Testis (tissue), 3 donors: ENCODE measurements around the gene SLC30A5. TPM values are rescaled to one million over a fixed set of nuclear protein-coding genes. Genes with fewer than 3 reads are reported as not detected.

Source experiments
- DNase-seq: peaks from one replicate; pipeline ENCODE4 v3.0.0-alpha.2; 2019
- H3K27ac ChIP-seq, 2 donors: fragments of 200-600 bp; sonication (generic); one replicate each; pipeline ENCODE4 v1.5.1; 2019
- H3K27me3 ChIP-seq: fragments of 200-600 bp; sonication (generic); one replicate; pipeline ENCODE4 v1.5.1; 2019
- H3K36me3 ChIP-seq: fragments of 200-600 bp; sonication (generic); one replicate; pipeline ENCODE4 v1.5.1; 2017; ENCODE audit warnings: low read depth; ENCODE audit errors: missing control alignments
- H3K4me1 ChIP-seq: fragments of 200-600 bp; sonication (generic); one replicate; pipeline ENCODE4 v1.5.1; 2019
- H3K4me3 ChIP-seq, 2 donors: fragments of 200-600 bp; sonication (generic); one replicate each; pipeline ENCODE4 v1.5.1; 2017 to 2019
- H3K9me3 ChIP-seq: fragments of 200-600 bp; sonication (generic); one replicate; pipeline ENCODE4 v1.5.1; 2017
- POLR2A ChIP-seq: fragments of 450-650 bp; IDR thresholded peaks from one replicate; pipeline ENCODE4 v1.6.1; 2017; ENCODE audit warnings: antibody characterized with exemption, mild to moderate bottlenecking, moderate library complexity
- WGBS, 2 donors: methylation state at CpG; one replicate each; pipeline ENCODE4 v1.1.5; 2018; 5-methylcytosine and 5-hydroxymethylcytosine counted together
- intact Hi-C: fragments of 100-400 bp; cut with DNase I; formaldehyde crosslinking; loops from one replicate; pipeline ENCODE4 v1.15.1; 2023; ENCODE audit warnings: low total_unique reads
- polyA plus RNA-seq: library from polyadenylated mRNA; stranded (reverse); fragments of 350-450 nt; fragmentation: Illumina TruSeq; extraction: RNeasy Lipid Tissue Mini Kit (QIAGEN cat#74804); gene quantifications from one replicate; pipeline ENCODE4 v1.2.3, GENCODE V29; 2014; ENCODE audit warnings: low read depth, low replicate concordance; ENCODE audit not compliant: insufficient read depth
- total RNA-seq, 2 donors: library from RNA; depleted of rRNA; stranded (reverse); fragments of >200 nt; gene quantifications; one replicate each; pipeline ENCODE4 v1.2.3, GENCODE V29; 2016
- TF ChIP-seq, protein P1 (sequence below), 3 experiments: fragments of 450-650 bp in 2 of 3; fragments of 200-600 bp in 1 of 3; sonication (generic) in 1 of 3; IDR thresholded peaks; one replicate each; pipeline ENCODE4 v1.5.1; 2016 to 2019; ENCODE audit warnings: antibody characterized with exemption in 3 of 3, mild to moderate bottlenecking in 2 of 3, moderate library complexity in 1 of 3

The SLC30A5 gene
- total and polyA plus RNA-seq, 3 donors from 2014 or later: 33.7 to 68.0 (median 65.0) TPM

DNA sequence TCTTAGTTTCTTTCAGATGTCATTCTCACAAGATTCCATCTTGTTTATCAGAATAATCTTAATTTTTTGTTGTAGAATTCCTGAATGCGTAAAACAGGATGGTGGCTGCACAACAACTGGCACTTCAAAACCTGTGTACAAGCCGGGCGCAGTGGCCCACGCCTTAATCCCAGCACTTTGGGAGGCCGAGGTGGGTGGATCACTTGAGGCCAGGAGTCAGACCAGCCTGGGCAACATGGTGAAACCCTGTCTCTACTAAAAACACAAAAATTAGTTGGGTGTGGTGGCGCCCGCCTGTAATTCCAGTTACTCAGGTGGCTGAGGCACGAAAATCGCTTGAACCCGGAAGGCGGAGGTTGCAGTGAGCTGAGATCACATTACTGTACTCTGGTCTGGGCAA, 62.6 kb downstream of the SLC30A5 start:
- Histone ChIP-seq H3K9me3 (no peaks in the 10 kb centered on the region), H3K27ac (no peak overlapping the region), H3K27me3 (no peaks in the 10 kb centered on the region), H3K4me3 (no peak overlapping the region), H3K4me1 (no peaks in the 10 kb centered on the region), H3K36me3 (no peaks in the 10 kb centered on the region)
- 92 to 94% methylated on average over 11 of the region's 11 CpGs for WGBS, 2 donors
- intact Hi-C loops: no loop called here
- TF ChIP-seq, protein P1, sequence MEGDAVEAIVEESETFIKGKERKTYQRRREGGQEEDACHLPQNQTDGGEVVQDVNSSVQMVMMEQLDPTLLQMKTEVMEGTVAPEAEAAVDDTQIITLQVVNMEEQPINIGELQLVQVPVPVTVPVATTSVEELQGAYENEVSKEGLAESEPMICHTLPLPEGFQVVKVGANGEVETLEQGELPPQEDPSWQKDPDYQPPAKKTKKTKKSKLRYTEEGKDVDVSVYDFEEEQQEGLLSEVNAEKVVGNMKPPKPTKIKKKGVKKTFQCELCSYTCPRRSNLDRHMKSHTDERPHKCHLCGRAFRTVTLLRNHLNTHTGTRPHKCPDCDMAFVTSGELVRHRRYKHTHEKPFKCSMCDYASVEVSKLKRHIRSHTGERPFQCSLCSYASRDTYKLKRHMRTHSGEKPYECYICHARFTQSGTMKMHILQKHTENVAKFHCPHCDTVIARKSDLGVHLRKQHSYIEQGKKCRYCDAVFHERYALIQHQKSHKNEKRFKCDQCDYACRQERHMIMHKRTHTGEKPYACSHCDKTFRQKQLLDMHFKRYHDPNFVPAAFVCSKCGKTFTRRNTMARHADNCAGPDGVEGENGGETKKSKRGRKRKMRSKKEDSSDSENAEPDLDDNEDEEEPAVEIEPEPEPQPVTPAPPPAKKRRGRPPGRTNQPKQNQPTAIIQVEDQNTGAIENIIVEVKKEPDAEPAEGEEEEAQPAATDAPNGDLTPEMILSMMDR (IDR thresholded peaks at IDR 0.05): no peak
- TF ChIP-seq POLR2A: no peak
- no peak for DNase-seq

DNA sequence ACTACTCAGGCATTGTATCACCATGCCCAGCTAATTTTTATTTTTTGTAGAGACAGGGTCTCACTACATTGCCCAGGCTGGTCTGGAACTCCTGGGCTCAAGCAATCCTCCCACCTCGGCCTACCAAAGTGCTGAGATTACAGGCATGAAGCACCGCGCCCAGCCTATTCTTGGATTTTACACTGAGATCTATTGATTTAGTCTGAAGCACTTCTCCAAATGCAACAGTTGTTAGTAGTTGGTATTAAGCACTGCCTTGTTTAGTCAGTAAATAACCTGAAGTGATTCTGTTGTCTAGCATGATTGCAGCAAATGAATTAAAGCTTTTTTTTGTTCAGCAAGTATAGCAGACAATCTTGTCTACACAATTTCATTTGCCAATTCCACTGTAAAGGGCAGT, 64.2 kb downstream of the SLC30A5 start:
- DNase-seq: no peak
- H3K36me3 ChIP-seq: no peaks in the 10 kb centered on the region
- no peak overlapping the region for H3K4me3 ChIP-seq
- WGBS, 2 donors: 90 to 95% methylated on average over 3 of the region's 3 CpGs
- intact Hi-C loops: no loop called here
- H3K27ac ChIP-seq: no peak overlapping the region
- TF ChIP-seq, protein P1 (IDR thresholded peaks at IDR 0.05): no peak
- no peak for TF ChIP-seq POLR2A
- no peaks in the 10 kb centered on the region for H3K27me3 ChIP-seq
- H3K4me1 ChIP-seq: no peaks in the 10 kb centered on the region
- no peaks in the 10 kb centered on the region for H3K9me3 ChIP-seq

DNA sequence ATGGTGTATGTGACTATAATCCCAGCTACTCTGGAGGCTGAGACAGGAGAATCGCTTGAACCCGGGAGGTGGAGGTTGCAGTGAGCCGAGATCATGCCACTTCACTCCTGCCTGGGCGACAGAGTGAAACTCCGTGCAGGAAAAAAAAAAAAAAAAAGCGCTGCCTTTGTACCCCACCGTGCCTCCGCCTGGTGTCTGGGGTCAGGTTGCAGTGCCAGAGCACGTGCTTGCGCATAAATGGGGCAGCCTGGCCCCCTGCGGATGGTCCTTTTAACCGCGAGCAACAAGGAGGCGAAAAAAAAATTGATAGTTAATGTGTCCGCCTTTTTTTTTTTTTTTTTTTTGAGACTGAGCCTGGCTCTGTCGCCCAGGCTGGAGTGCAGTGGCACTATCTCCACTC, 66.8 kb downstream of the SLC30A5 start:
- no peak for DNase-seq
- no peaks in the 10 kb centered on the region for H3K36me3 ChIP-seq
- no peaks in the 10 kb centered on the region for H3K4me1 ChIP-seq
- H3K27ac ChIP-seq: no peak overlapping the region
- 88 to 90% methylated on average over 16 of the region's 16 CpGs for WGBS, 2 donors
- no peaks in the 10 kb centered on the region for H3K27me3 ChIP-seq
- intact Hi-C loops: no loop called here
- H3K4me3 ChIP-seq: no peak overlapping the region
- H3K9me3 ChIP-seq: no peaks in the 10 kb centered on the region
- no peak for TF ChIP-seq POLR2A
- TF ChIP-seq, protein P1 (IDR thresholded peaks at IDR 0.05): no peak

DNA sequence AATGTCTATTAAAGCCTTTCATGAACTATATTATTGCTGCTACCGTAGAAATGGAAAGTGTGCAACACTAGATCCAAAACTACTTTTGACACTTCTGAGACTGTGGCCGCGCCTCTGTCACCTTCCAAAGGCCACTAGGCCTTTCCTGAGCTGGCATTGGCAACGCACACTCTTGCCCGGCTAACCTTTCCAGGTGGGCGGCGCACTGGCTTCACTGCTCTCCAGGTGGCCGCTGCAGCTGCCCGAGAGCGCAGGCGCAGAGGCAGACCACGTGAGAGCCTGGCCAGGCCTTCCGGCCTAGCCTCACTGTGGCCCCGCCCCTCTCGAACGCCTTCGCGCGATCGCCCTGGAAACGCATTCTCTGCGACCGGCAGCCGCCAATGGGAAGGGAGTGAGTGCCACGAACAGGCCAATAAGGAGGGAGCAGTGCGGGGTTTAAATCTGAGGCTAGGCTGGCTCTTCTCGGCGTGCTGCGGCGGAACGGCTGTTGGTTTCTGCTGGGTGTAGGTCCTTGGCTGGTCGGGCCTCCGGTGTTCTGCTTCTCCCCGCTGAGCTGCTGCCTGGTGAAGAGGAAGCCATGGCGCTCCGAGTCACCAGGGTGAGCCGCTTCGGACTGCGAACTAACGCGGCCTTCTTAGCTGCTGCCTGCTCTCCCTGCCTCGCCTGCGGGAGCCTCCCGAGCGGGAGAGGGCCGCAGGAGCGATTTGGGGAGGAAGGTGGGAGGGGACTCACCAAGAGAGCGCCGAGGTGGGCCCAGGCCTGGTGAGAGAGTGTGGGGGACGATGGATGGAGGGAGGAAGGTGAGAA, 73.1 kb downstream of the SLC30A5 start, which contains the start of gene CCNB1:
CCNB1 (plus strand) TSS at position 465 of the 807 bp plus-strand sequence; CDS start at position 578, 113 bp downstream.
- intact Hi-C loops: no loop called here
- WGBS, 2 donors: 1% methylated on average over 30 to 50 of the region's 50 CpGs
- H3K27me3 ChIP-seq: no peaks in the 10 kb centered on the region

More for the DNA sequence above, 73.1 kb downstream of the SLC30A5 start, which contains the start of gene CCNB1:
- peak; percentile 99 for DNase-seq
- TF ChIP-seq POLR2A: no peak
- TF ChIP-seq, protein P1 (IDR thresholded peaks at IDR 0.05): no peak
- Histone ChIP-seq H3K9me3 (no peaks in the 10 kb centered on the region), H3K27ac (peak within 1 kb of the TSS; percentile 56 to 62), H3K36me3 (no peaks in the 10 kb centered on the region), H3K4me1 (no peaks in the 10 kb centered on the region), H3K4me3 (peak within 1 kb of the TSS; percentile 66 to 79)
